ENCODE data around the gene CBS. TPM values are rescaled to one million over a fixed set of nuclear protein-coding genes. Genes with fewer than 3 reads are reported as not detected.

The CBS gene
- total RNA-seq, 1 donor: 26.1 TPM

DNA sequence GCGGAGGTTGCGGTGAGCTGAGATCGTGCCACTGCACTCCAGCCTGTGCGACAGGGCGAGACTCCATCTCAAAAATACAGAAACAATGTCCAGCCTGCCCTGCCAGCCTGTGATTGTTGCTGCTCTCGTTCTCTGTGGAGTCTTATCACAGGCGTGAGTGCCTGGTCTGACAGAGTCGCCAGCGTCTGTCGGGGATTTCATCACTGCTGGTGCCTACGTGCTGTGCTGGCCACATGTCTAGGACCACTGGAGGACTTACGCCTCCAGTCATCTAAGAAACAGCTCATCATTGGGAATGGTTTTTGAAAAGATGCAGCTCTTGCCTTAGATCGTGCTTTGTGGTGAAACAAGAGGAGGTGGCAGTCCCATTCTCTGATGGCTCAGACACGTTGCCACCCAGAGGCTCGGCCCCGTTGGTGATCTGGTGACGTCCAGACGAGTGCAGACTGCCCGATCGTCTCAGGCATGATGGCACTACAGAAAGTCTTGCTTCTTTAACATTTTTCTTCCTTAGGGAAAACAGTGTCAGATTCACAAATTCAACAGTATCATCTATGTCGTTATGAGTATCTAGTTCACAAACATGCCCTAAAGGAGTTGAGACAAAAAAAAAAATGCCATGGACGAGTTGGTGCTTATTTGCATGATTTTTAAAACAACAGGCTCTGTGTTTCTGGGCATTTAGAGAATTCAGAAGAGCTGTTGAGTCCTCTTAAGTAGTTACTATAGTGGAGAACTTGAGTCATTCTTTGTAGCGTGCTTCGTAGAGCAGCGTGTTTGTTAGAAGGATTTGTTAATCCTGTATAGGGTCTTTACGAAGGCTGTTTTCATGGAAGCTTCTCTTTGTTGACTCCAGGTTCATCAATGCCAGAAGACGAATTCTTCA lies 47.5 kb downstream of the CBS start:
- H3K4me1 ChIP-seq (ENCODE audit: insufficient read depth, low read length): no peaks in the 10 kb centered on the region
- TF ChIP-seq, protein P1, sequence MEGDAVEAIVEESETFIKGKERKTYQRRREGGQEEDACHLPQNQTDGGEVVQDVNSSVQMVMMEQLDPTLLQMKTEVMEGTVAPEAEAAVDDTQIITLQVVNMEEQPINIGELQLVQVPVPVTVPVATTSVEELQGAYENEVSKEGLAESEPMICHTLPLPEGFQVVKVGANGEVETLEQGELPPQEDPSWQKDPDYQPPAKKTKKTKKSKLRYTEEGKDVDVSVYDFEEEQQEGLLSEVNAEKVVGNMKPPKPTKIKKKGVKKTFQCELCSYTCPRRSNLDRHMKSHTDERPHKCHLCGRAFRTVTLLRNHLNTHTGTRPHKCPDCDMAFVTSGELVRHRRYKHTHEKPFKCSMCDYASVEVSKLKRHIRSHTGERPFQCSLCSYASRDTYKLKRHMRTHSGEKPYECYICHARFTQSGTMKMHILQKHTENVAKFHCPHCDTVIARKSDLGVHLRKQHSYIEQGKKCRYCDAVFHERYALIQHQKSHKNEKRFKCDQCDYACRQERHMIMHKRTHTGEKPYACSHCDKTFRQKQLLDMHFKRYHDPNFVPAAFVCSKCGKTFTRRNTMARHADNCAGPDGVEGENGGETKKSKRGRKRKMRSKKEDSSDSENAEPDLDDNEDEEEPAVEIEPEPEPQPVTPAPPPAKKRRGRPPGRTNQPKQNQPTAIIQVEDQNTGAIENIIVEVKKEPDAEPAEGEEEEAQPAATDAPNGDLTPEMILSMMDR (IDR thresholded peaks at IDR 0.05; ENCODE audit: extremely low read depth, low read depth, low read length): no peak
- no peaks in the 10 kb centered on the region for H4K20me1 ChIP-seq (ENCODE audit: insufficient read depth, low read length)
- H3K79me2 ChIP-seq (ENCODE audit: insufficient read depth, low read length): no peaks in the 10 kb centered on the region
- no peak overlapping the region for H3K27ac ChIP-seq (ENCODE audit: low read depth, low read length)
- H3K27me3 ChIP-seq (ENCODE audit: insufficient read depth, low read length): no peaks in the 10 kb centered on the region
- no peak overlapping the region for H3K4me3 ChIP-seq (ENCODE audit: insufficient read depth, low read length)
- no peaks in the 10 kb centered on the region for H3K9me3 ChIP-seq (ENCODE audit: low read depth, low read length)
- no peak overlapping the region for H3K4me2 ChIP-seq (ENCODE audit: insufficient read depth, low read length)
- H3K36me3 ChIP-seq (ENCODE audit: insufficient read depth, low read length): peaks cover 31% of the 10 kb centered on the region
- no peak overlapping the region for H2AFZ ChIP-seq (ENCODE audit: low read length)
- no peak for DNase-seq (ENCODE audit: insufficient read length, low spot score, missing footprints)

DNA sequence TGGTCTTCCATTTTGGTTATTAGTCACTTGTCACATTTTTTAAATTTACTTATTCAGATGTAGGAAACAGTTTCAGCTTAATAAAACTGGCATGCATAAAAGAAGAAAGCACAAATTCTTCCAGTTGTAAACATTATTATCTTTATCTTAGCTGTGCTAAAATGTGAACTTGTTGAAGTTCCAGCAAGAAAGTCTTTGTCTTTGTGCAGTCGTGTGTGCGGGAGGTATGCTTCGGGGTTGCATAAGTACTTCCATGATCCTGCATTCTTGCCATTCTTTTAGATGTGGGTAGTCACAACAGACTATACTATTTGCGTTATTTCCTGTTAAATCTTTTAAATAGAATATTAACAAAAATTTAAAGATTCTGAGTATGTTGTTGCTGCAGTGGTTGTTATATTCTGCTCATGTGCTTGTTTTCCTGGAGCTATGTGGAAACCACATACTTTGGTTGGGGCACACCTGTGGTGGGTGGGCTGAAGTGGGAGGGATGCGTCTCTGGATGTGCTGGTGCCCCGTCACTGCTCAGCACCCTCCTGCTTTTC lies 49.9 kb downstream of the CBS start:
- no peaks in the 10 kb centered on the region for H3K9me3 ChIP-seq (ENCODE audit: low read depth, low read length)
- H3K36me3 ChIP-seq (ENCODE audit: insufficient read depth, low read length): peaks cover 35% of the 10 kb centered on the region
- H3K4me2 ChIP-seq (ENCODE audit: insufficient read depth, low read length): no peak overlapping the region

DNA sequence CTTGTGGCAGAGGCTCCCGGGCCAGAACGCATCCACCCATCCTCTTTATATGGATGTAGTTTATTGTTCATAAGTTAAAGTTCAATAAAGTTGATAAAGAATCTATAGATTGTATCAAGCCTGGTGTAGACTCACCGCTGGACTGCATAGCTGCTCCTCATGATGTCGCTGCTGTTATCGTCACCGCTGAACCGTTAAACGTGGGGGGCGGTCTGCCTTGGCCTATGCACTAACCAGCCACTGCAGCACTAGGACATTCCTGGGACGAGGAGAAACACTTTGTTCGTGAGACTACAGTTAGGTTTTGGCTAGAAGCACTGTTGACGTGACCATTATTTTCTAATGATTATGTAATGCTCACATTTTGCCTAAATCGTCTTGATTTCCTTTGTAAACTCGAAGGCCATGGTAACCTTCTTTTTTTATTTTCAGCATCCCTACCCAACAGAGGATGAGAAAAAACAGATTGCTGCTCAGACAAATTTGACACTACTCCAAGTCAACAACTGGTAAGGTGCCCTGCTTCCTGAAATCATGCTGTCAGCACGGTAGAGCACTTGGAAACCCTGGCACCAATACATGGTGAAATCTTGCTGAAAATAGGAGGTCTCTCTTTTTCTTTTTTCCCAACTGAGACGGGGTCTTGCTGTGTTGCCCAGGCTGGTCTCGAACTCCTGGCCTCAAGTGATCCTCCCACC lies 51.0 kb downstream of the CBS start:
- Histone ChIP-seq H3K4me2 (ENCODE audit: insufficient read depth, low read length) (no peak overlapping the region), H3K27ac (ENCODE audit: low read depth, low read length) (no peak overlapping the region), H3K79me2 (ENCODE audit: insufficient read depth, low read length) (no peaks in the 10 kb centered on the region), H3K9me3 (ENCODE audit: low read depth, low read length) (no peaks in the 10 kb centered on the region), H4K20me1 (ENCODE audit: insufficient read depth, low read length) (no peaks in the 10 kb centered on the region), H3K4me3 (ENCODE audit: insufficient read depth, low read length) (no peak overlapping the region), H3K4me1 (ENCODE audit: insufficient read depth, low read length) (no peaks in the 10 kb centered on the region), H3K36me3 (ENCODE audit: insufficient read depth, low read length) (peaks cover 32% of the 10 kb centered on the region), H2AFZ (ENCODE audit: low read length) (no peak overlapping the region), H3K27me3 (ENCODE audit: insufficient read depth, low read length) (no peaks in the 10 kb centered on the region)
- TF ChIP-seq, protein P1 (IDR thresholded peaks at IDR 0.05; ENCODE audit: extremely low read depth, low read depth, low read length): no peak
- DNase-seq (ENCODE audit: insufficient read length, low spot score, missing footprints): no peak

More for the DNA sequence above, 49.9 kb downstream of the CBS start:
- Histone ChIP-seq H2AFZ (ENCODE audit: low read length) (no peak overlapping the region), H4K20me1 (ENCODE audit: insufficient read depth, low read length) (no peaks in the 10 kb centered on the region), H3K4me1 (ENCODE audit: insufficient read depth, low read length) (no peaks in the 10 kb centered on the region), H3K4me3 (ENCODE audit: insufficient read depth, low read length) (no peak overlapping the region), H3K27me3 (ENCODE audit: insufficient read depth, low read length) (no peaks in the 10 kb centered on the region), H3K79me2 (ENCODE audit: insufficient read depth, low read length) (no peaks in the 10 kb centered on the region), H3K27ac (ENCODE audit: low read depth, low read length) (no peak overlapping the region)
- DNase-seq (ENCODE audit: insufficient read length, low spot score, missing footprints): no peak
- TF ChIP-seq, protein P1 (IDR thresholded peaks at IDR 0.05; ENCODE audit: extremely low read depth, low read depth, low read length): no peak

DNA sequence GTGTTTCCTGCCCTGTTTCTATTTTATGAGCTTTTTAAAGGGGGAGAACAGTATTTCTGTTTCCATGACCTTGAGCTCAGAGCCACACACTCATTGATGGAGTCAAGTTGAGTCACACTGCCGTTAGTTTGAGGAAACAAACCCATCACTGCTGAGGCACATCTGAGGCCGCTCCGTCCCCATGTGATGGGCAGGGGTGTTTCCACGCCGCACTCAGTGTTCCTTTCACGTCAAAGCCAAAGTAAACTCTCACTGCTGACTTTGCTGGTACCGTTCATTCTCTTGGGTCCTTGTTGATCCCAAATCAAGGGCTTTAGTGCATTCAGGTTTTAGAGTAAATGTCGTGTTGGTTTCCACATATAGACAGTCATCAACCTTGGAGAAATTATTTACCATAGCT lies 52.5 kb downstream of the CBS start:
- Histone ChIP-seq H3K9me3 (ENCODE audit: low read depth, low read length) (no peaks in the 10 kb centered on the region), H3K36me3 (ENCODE audit: insufficient read depth, low read length) (peaks cover 24% of the 10 kb centered on the region), H3K79me2 (ENCODE audit: insufficient read depth, low read length) (no peaks in the 10 kb centered on the region), H3K4me1 (ENCODE audit: insufficient read depth, low read length) (no peaks in the 10 kb centered on the region), H2AFZ (ENCODE audit: low read length) (no peak overlapping the region), H3K4me3 (ENCODE audit: insufficient read depth, low read length) (no peak overlapping the region), H3K27ac (ENCODE audit: low read depth, low read length) (no peak overlapping the region), H4K20me1 (ENCODE audit: insufficient read depth, low read length) (no peaks in the 10 kb centered on the region), H3K27me3 (ENCODE audit: insufficient read depth, low read length) (no peaks in the 10 kb centered on the region), H3K4me2 (ENCODE audit: insufficient read depth, low read length) (no peak overlapping the region)
- TF ChIP-seq, protein P1 (IDR thresholded peaks at IDR 0.05; ENCODE audit: extremely low read depth, low read depth, low read length): no peak
- DNase-seq (ENCODE audit: insufficient read length, low spot score, missing footprints): no peak
